Measurements from ENCODE around the gene SKOR1.

DNA sequence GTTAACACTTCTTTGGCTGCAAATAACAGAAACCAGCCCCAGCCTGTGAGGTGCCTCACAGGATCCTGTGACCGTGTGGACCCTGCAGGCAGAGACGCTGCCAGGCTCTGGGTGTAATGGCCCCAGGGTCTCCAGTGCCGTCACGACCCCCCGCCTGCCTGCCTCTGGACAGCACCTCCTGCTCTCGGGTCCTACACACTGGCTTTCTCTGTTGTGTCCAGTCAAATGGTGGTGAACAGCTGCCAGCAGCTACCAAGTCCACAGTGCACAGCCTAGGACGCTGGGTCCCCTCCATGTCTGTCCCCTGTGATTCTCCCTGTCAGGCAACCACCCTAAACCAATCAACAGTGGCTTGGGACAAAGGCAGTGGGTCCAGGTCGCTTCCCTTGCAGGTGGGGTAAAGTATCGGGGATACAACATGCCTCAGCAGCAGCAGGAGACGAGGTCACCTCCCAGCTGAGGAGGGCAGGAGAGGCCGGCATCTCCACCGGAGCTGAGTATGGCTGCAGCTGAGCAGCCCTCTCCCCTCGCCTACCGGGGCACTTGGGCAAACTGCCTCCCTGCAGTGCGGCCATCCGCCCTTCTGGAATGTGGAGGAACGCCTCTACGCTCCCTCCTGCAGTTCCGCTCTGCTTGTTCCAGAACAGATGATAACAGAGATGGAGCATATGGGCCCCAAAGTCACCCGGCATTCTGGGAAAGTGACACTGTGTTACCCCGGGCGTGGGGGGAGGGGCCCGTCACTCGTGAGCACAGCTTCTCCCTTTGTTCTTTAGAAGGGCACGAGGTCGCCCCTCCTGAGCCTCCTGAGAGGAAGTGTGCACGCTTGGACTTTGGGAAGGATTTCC lies 21.1 kb upstream of the SKOR1 start:
- TF ChIP-seq, protein P1, sequence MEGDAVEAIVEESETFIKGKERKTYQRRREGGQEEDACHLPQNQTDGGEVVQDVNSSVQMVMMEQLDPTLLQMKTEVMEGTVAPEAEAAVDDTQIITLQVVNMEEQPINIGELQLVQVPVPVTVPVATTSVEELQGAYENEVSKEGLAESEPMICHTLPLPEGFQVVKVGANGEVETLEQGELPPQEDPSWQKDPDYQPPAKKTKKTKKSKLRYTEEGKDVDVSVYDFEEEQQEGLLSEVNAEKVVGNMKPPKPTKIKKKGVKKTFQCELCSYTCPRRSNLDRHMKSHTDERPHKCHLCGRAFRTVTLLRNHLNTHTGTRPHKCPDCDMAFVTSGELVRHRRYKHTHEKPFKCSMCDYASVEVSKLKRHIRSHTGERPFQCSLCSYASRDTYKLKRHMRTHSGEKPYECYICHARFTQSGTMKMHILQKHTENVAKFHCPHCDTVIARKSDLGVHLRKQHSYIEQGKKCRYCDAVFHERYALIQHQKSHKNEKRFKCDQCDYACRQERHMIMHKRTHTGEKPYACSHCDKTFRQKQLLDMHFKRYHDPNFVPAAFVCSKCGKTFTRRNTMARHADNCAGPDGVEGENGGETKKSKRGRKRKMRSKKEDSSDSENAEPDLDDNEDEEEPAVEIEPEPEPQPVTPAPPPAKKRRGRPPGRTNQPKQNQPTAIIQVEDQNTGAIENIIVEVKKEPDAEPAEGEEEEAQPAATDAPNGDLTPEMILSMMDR (IDR thresholded peaks at IDR 0.05): no peak
- no peak for TF ChIP-seq POLR2A (IDR thresholded peaks at IDR 0.05)

All from thyroid gland (tissue), 4 donors.